HUDEP-2 (cell line): Measurements from ENCODE around the gene ATOH8.
"Not testable (repeated sequence)": the region's sequence is repeated elsewhere in the genome, so short reads cannot be mapped to it uniquely, and the experiment has no call there.

ENCODE experiments used
- DNase-seq, 76 experiments: peaks; one replicate each; lab custom pipeline; 2025; ENCODE audit not compliant: unreplicated experiment in 76 of 76; lab: John Stamatoyannopoulos, UW

The ATOH8 gene

DNA sequence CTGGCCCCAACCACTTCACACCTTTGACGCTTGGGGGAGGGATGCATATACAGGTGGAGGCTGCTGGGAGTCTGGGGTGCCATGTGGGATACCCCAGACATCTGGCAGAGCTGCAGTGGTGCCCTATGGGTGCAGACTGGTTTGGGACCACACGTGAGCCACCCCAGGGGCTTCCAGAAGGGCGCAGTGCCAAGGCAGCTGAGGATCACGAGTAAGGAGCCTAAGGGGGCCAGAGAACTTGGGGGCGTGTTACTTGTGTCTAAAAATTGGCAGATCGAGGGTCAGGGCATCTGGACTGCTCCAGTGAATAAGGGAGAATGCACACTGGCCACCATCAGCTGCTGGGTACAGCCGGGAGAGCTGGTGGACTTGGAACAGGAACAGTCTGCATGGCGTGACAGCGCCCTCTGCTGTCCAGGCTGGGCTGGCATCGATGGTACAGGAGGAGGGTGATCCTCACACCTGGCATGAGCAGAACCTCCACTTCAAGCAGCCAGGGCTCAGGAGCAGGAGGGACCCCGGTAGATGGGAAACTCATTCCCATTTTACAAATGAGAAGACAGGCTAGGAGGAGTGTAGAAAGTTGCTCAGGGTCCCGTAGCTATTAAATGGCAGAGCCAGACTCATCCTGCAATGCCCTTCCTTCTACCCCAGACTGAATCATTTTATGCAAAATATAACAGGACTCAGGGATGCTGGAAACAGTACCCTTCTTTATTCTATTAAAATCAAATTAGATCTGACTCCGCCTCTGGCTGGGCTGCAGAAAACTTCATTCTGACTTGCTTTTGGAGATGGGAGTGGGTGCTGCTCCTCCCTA lies 60.4 kb downstream of the ATOH8 start:
- DNase-seq, result peak in 69 of 76 experiments; percentile 6 to 81 (median 49)

DNA sequence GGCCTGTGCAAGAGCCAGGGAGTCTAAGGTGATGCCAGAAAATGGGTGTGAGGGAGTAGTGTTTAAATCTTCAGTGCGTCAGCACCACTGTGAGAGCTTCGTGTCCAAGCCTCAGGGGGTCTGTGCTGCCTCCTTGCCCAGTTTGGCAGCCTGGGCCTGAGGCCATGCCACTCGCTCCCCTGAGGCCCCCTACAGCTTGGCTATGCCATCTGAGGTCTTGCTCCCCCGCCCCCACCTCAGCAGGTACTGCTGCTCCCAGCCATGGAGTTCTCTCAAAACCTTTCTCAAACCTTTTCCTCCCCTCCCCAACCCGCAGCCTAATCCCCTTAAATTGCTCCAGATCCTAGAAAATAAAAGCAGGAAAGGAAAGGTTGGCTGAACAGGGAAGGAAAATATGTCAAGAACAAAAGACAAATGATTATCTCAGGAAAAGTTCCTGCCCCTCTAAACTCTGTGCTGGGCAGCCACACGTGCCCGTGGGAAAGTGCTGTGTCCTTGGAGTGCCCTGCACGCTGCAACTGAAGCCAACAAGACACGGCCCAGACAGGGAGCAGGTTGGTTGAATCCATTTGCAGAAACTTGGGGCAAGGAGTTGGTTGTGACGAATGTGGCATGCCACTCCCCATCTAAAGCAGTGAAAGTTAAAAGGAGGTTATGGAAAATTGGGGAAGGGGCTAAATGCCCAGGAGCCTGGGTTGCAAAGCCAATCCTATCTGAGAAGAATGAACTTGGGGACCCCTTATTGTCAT lies 61.2 kb downstream of the ATOH8 start:
- no peak for DNase-seq

DNA sequence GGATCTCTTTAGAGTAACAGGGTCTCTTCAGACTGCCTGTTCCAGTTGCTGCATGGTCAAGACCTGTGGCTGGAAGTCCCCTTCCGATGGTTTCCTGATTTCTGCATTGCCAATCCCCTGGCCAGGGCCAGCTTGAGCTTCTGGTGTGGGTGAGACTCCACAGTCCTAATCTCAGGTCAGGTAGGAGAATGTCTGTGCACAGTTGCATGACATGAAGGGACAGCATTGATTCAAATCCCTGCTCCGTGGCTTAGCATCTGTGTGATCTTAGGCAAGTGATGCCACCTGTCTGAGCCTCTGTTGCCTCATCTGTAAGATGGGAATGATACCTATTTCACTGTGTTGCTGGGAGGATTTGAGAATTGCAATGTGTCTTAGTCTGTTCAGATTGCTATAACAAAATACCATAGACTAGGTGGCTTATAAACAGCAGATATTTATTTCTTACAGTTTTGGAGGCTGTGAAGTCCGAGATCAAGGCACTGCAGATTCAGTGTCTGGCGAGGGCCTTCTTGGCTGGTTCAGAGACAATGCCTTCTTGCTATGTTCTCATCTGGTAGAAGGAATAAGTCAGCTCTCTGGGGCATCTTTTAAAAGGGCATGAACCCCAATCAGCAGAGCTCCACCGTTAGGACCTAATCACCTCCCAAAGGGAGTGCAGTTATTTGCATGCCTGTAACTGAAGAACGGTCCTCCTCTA lies 66.2 kb downstream of the ATOH8 start:
- DNase-seq, result no peak

DNA sequence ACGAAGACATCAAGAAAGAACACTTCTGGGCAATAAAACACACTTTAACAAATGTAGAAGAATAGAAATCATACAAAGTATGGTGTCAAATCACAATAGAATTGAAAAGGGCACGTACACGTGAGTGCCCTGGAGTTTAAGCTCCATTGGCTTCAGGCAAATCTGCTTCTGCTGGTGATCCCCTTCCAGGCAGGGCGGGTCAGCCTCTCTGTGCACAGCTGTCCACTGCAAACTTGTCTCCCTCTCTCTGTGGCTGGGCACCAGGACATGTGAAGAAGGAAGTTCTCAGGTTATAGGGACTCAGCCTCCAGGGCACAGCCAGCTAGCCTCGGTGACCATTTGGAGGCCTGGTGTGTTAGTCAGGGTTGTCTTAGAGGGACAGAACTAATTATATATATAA lies 69.0 kb downstream of the ATOH8 start:
- no peak for DNase-seq

DNA sequence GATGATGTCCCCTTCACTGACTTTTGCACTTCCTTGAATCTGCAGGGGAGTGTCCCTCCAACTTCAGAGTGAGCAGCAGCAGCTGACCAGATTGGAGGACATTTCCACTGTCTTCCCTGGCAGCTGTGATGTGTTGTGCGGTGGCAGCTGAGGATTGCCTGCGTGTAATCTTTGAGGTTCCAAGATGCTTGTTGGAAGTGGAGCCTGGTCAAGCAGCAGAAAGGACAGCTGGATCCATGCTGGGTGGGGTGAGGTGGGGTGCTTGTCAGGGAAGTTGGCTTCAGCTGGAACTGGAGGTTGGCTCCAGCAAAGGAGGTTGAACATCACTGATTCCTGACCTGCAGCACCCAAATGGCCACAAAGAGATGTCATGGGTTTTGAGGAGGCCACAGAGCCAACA lies 70.2 kb downstream of the ATOH8 start:
- DNase-seq, result no peak

DNA sequence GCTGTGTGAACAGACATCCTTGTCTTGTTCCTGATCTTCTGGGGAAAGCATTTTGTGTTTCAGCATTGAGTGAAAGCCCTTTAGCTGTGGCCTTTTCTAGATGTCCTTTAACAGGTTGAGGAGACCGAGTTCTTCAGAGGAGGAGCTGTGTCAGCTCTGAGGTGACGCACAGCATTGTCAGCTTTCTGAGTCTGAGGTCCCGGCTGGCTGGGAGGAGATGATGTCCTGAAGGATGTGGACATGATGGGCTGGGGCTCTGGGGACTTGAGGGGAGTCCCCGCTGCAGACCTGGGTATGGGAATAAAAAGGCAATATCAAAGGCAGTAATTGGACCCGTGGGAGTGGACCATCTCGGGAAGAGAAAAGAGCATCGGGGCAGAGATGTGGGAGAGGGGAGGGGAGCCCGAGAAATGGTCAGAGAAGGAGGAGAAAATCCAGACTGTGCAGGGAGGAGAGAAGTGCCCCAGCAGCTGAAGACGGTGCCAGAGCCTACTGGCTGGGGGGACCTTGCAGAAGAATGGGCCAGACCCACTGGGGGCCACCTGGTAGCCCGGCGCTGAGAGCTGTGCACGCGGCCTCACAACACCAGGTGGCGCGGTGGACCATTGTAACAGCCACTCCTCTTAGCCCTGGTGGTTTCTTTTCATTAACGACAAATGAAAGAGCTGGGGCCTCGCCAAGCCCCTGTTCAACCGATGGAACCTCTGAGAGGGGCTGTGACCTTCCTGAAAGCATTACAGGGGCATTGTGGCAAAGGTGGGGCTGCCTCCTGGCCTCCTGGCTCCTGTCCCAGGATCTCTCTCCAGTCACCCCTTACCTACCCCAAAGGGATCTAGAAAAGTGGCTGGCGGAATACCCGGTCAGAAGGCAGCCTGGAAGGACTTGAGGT lies 73.4 kb downstream of the ATOH8 start:
- DNase-seq, result peak in 48 of 76 experiments; percentile 3 to 68 (median 31)

DNA sequence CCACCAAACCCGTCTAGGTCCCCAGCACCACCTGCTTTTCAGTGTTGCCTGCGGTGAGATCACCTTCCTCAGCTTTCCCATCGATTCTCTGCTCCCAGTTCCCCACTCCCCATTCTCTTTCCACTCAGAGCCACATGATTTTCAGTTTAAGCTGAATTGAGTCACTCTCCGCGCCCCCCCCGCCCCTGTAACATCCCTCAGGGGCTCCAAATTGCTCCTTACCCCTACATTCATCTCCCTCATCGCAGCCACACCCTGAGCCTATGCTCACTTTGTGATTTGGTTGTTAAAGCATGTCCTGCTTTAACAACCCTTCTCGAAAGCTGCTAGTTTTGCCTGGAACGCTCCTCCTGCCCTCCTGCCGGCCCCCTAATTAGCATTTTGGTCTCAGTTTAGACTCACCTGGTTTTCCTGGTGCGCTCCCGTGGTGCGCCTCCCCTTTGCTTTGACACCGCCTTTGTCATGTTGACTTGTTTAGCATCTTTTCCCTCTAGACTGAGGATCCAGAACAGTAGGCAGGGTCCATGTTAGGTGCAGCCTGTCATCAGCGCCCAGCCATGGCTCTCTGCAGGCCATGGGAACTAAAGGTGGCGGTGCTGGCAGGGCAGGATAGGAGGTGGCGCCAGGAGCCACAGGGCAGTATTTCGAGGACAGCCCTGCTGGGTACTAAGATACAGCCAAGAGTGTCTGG lies 74.2 kb downstream of the ATOH8 start:
- no peak for DNase-seq

DNA sequence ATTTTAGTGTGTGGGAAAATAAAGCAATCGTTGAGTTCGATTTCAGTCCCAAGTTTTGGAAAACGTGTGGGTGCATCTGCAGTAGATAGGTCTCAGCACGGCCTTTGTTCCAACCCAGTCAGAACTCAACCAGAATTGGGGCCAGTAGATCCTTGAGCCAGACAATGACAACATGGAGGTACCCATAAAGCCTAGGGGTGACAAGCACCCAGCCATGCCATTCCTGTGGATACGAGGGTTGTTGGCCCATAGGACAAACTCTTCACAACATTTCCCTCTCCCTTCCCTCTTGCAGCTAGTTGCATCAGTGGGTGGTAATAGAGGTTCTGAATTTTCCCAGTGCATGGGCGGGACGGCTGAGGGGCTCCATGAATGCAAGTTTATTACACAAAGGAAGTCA lies 74.9 kb downstream of the ATOH8 start:
- no peak for DNase-seq

DNA sequence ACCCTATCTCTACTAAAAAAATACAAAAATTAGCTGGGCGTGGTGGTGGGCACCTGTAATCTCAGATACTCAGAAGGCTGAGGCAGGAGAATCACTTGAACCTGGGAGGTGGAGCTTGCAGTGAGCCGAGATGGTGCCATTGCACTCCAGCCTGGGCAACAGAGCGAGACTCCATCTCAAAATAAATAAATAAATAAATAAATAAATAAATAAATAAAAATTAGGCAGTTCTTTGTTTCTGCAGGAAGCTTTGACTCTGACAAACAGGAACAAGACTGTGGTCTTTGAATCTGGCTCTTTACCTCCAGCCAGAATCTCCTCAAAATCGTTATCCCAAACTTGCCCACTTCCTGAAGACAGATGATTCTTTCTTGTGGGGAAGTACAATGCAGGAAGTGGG lies 75.6 kb downstream of the ATOH8 start:
- not testable (repeated sequence) for DNase-seq

DNA sequence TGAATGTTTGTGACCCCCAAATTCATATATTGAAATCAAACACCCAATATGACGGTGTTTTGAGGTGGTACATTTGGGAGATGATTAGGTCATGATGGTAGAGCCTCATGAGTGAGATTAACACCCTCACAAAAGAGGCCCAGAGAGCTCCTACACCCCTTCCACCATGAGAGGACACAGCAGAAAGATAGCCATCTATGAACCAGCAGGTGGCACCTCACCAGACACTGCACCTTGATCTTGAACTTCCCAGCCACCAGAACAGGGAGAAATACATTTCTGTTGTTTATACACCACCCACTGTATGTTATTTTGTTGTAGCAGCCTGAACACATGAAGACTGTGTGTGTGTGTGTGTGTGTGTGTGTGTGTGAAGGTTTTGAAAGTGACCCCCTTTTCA lies 76.9 kb downstream of the ATOH8 start:
- no peak for DNase-seq

DNA sequence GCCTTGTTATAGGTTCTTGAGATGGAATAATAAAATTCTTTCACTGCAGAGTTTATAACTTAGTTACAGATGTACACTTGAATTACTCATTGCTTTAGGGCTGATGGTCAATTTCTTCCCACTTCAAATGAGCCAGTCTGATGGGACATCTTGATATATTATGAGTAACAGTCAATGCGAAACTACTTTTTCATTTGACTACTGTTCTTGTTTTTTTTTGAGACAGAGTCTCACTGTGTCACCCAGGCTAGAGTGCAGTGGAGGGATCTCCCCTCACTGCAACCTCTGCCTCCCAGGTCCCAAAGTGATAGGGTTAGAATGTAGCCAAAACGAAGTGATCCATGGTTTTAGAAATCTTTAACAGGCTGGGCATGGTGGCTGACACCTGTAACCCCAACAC lies 77.9 kb downstream of the ATOH8 start:
- no peak for DNase-seq

DNA sequence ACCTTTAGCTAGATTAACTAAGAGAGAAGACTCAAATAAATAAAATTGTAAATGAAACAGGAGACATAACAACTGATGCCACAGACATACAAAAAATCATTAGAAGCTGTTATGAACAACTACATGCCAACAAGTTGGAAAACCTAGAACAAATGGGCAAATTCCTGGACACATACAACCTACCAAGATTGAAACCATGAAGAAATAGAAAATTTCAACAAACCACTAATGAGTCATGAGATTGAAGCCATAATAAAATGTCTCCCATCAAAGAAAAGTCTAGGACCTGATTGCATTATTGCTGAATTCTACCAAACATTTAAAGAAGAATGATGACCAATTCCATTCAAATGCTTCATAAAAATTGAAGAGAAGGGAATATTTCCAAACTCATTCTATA lies 80.7 kb downstream of the ATOH8 start:
- DNase-seq, result no peak
